Endothelial cell of umbilical vein (primary cell): ENCODE results near the gene VSIG10L. TPM values are rescaled to one million over a fixed set of nuclear protein-coding genes. Genes with fewer than 3 reads are reported as not detected.

ENCODE experiments used
- BruUV-seq: library from RNA; stranded (reverse); fragments of 400-500 nt; replicated peaks from 2 replicates; lab custom pipeline; 2021; lab: Mats Ljungman, UMichigan
- CTCF ChIA-PET: fragments of 300-600, 350-600 bp; sonication (Branson Sonifier 250); formaldehyde crosslinking; loops from one replicate; lab custom pipeline; 2021; ENCODE audit warnings: antibody characterized with exemption, inconsistent platforms; lab: Charles Lee
- POLR2A ChIA-PET: fragments of 300-600, 350-600 bp; sonication (Branson Sonifier 250); formaldehyde crosslinking; loops from one replicate; lab custom pipeline; 2021; ENCODE audit warnings: antibody characterized with exemption, inconsistent platforms; lab: Charles Lee
- DNase-seq: peaks from one replicate; pipeline ENCODE4 v3.0.0-alpha.2; 2011; ENCODE audit warnings: low read depth, low spot score
- FAIRE-seq: peaks from 2 replicates; lab custom pipeline; 2011; peaks lifted over from hg19 to GRCh38; lab: Jason Lieb, UNC
- H2AFZ ChIP-seq: 2 replicates; pipeline ENCODE4 v1.6.0; 2012; ENCODE audit warnings: low read depth, low read length, control low read depth, inconsistent platforms
- H3K27ac ChIP-seq: 2 replicates; pipeline ENCODE4 v1.5.1; 2011; ENCODE audit warnings: low read depth, mild to moderate bottlenecking, control low read depth, low read length, moderate library complexity; ENCODE audit not compliant: insufficient read depth
- H3K27me3 ChIP-seq, 2 experiments: 2 replicates each; pipeline versions ENCODE4 v1.6.0 to v1.6.1; 2011; ENCODE audit warnings: low read length in 2 of 2, mixed read lengths in 1 of 2; ENCODE audit not compliant: control insufficient read depth in 2 of 2, insufficient read depth in 2 of 2
- H3K36me3 ChIP-seq, 2 experiments: 2 replicates in 1 of 2; 3 replicates in 1 of 2; pipeline ENCODE4 v1.5.1; 2011; ENCODE audit warnings: low read length in 2 of 2, mild to moderate bottlenecking in 1 of 2, moderate library complexity in 1 of 2; ENCODE audit not compliant: control insufficient read depth in 2 of 2, insufficient read depth in 2 of 2; ENCODE audit errors: extremely low read depth in 1 of 2
- H3K4me1 ChIP-seq: 3 replicates; pipeline ENCODE4 v1.5.1; 2011; ENCODE audit warnings: mild to moderate bottlenecking, low read length; ENCODE audit not compliant: control insufficient read depth, insufficient read depth; ENCODE audit errors: extremely low read depth
- H3K4me2 ChIP-seq: 2 replicates; pipeline ENCODE4 v1.6.1; 2011; ENCODE audit warnings: low read length, control low read depth, mixed read lengths; ENCODE audit not compliant: insufficient read depth
- H3K4me3 ChIP-seq, 3 experiments: fragments of 200-600 bp in 1 of 3; sonication (generic), shearing (Covaris generic) in 1 of 3; replicated peaks in 1 of 3; 2 replicates each; pipeline ENCODE4 v1.5.1; 2011 to 2016; ENCODE audit warnings: control low read depth in 3 of 3, low read length in 3 of 3, mild to moderate bottlenecking in 2 of 3, inconsistent platforms in 1 of 3, low read depth in 1 of 3, moderate library complexity in 1 of 3; ENCODE audit not compliant: insufficient read depth in 1 of 3
- H3K79me2 ChIP-seq: 2 replicates; pipeline ENCODE4 v1.6.0; 2012; ENCODE audit warnings: low read length, inconsistent platforms; ENCODE audit not compliant: control insufficient read depth, insufficient read depth
- H3K9ac ChIP-seq: replicated peaks from 2 replicates; pipeline ENCODE3; 2011; ENCODE audit warnings: low read length, control low read depth; ENCODE audit not compliant: insufficient read depth; ENCODE audit errors: extremely low read depth
- H3K9me1 ChIP-seq: replicated peaks from 3 replicates; pipeline ENCODE4 v1.6.0; 2011; ENCODE audit warnings: mild to moderate bottlenecking, low read length; ENCODE audit not compliant: control insufficient read depth, insufficient read depth; ENCODE audit errors: extremely low read depth
- H3K9me3 ChIP-seq: replicated peaks from 2 replicates; pipeline ENCODE4 v1.5.1; 2012; ENCODE audit warnings: low read length, inconsistent platforms; ENCODE audit not compliant: control insufficient read depth, insufficient read depth
- H4K20me1 ChIP-seq: replicated peaks from 2 replicates; pipeline ENCODE3; 2011; ENCODE audit warnings: mild to moderate bottlenecking, low read length; ENCODE audit not compliant: control insufficient read depth, insufficient read depth; ENCODE audit errors: extremely low read depth
- CTCF ChIP-seq, 2 donors: IDR thresholded peaks; 1 replicate in 1 of 2; 2 replicates in 1 of 2; pipeline ENCODE4 v1.5.1; 2011; ENCODE audit warnings: low read length in 2 of 2, mild to moderate bottlenecking in 2 of 2, moderate library complexity in 2 of 2, control low read depth in 1 of 2, inconsistent platforms in 1 of 2, low read depth in 1 of 2; ENCODE audit not compliant: insufficient read depth in 1 of 2; ENCODE audit errors: extremely low read depth in 1 of 2
- EZH2 ChIP-seq: IDR thresholded peaks from 2 replicates; pipeline ENCODE4 v1.6.1; 2012; ENCODE audit warnings: borderline replicate concordance, low read depth, mild to moderate bottlenecking, moderate library complexity, low read length, inconsistent platforms; ENCODE audit not compliant: severe bottlenecking
- FOS ChIP-seq: IDR thresholded peaks from 2 replicates; pipeline ENCODE4 v1.6.1; 2011; ENCODE audit warnings: mild to moderate bottlenecking, low read length, moderate library complexity, borderline replicate concordance; ENCODE audit not compliant: insufficient read depth
- GATA2 ChIP-seq: IDR thresholded peaks from 2 replicates; pipeline ENCODE4 v1.7.0; 2011; ENCODE audit warnings: low read depth, mild to moderate bottlenecking, moderate library complexity, mixed read lengths, low read length; ENCODE audit not compliant: insufficient read length, insufficient read depth
- JUN ChIP-seq: IDR thresholded peaks from 2 replicates; pipeline ENCODE4 v1.6.1; 2011; ENCODE audit warnings: borderline replicate concordance, low read depth; ENCODE audit not compliant: insufficient read length, insufficient read depth
- MAX ChIP-seq: IDR thresholded peaks from 2 replicates; pipeline ENCODE4 v1.6.1; 2011; ENCODE audit not compliant: insufficient read depth, insufficient read length
- MYC ChIP-seq: IDR thresholded peaks from one replicate; pipeline ENCODE4 v1.6.1; 2011; ENCODE audit warnings: mild to moderate bottlenecking, low read depth, low read length
- POLR2A ChIP-seq: IDR thresholded peaks from 2 replicates; pipeline ENCODE4 v1.6.1; 2012; ENCODE audit warnings: low read depth, mild to moderate bottlenecking, control low read depth, low read length
- POLR2AphosphoS5 ChIP-seq: IDR thresholded peaks from 2 replicates; pipeline ENCODE4 v1.6.1; 2012; ENCODE audit warnings: low read depth, mild to moderate bottlenecking, control low read depth, low read length, moderate library complexity; ENCODE audit not compliant: insufficient read depth
- dilution Hi-C: fragments of 300-500 bp; cut with MboI; formaldehyde crosslinking; loops from one replicate; pipeline ENCODE4 v1.15.0; 2019; ENCODE audit warnings: low sequenced_read_pairs; ENCODE audit not compliant: extremely low pct_ligation_motif_present
- intact Hi-C: fragments of 100-400 bp; cut with micrococcal nuclease; formaldehyde crosslinking; loops from one replicate; pipeline ENCODE4 v1.10.0; 2022
- polyA plus RNA-seq, 4 experiments: library from polyadenylated mRNA; depleted of rRNA in 3 of 4; stranded (reverse) in 3 of 4; unstranded in 1 of 4; fragments of >200 nt; gene quantifications; 2 replicates each; pipeline versions ENCODE4 v1.2.1 to v1.2.3, GENCODE V29; 2011 to 2012; ENCODE audit warnings: missing spikeins in 1 of 4
- total RNA-seq: library from RNA; stranded (reverse); gene quantifications from 2 replicates; pipeline ENCODE4 v1.2.3, GENCODE V29; 2021

The VSIG10L gene
- total and polyA plus RNA-seq, 2 donors (not counting 3 experiments of a cell fraction or from before 2014, with no cell fraction given) = 0.62 to 0.77 TPM

GRCh38 chr19:51317968-51318367 lies 24.0 kb downstream of the VSIG10L start:
- Histone ChIP-seq H3K4me3 (no peak overlapping the region), H3K27ac (no peak overlapping the region), H2AFZ (no peak overlapping the region), H3K4me2 (no peak overlapping the region), H3K36me3 (no peaks in the 10 kb centered on the region), H3K9me1 (no peaks in the 10 kb centered on the region), H4K20me1 (no peaks in the 10 kb centered on the region), H3K9ac (no peak overlapping the region), H3K9me3 (no peaks in the 10 kb centered on the region), H3K79me2 (no peaks in the 10 kb centered on the region), H3K4me1 (no peaks in the 10 kb centered on the region), H3K27me3 (no peaks in the 10 kb centered on the region)
- DNase-seq = no peak
- TF ChIP-seq FOS (no peak), CTCF (IDR thresholded peaks at IDR 0.05; ENCODE audit: extremely low read depth in 1 of 2, insufficient read depth in 1 of 2, low read depth in 1 of 2, low read length in 2 of 2) (no peak), GATA2 (no peak), MYC (no peak), MAX (no peak), POLR2AphosphoS5 (no peak), EZH2 (no peak), POLR2A (no peak), JUN (no peak)
- ChIA-PET POLR2A (no interaction called here), CTCF (no interaction called here)
- no peak for FAIRE-seq
- dilution Hi-C loops (no loop called here), intact Hi-C loops (no loop called here)
- BruUV-seq = no TSS peak
